HepG2 (cell line): Measurements from ENCODE around the gene GPC3. TPM values are rescaled to one million over a fixed set of nuclear protein-coding genes. Genes with fewer than 3 reads are reported as not detected.

Experiments used
- ATAC-seq: fragments of 200-7000 bp; cut with Tn5 transposase; 3 replicates; pipeline ENCODE4 v1.9.1; 2020; ENCODE audit warnings: mild to moderate bottlenecking, moderate library complexity
- BruUV-seq: library from RNA; stranded (reverse); fragments of 400-500 nt; replicated peaks from 2 replicates; lab custom pipeline; 2021; lab: Mats Ljungman, UMichigan
- CTCF ChIA-PET: fragments of 300-600 bp; formaldehyde crosslinking; extraction: SDS; loops from one replicate; lab custom pipeline; 2021; ENCODE audit warnings: low total read pairs, inconsistent platforms, low intra/inter-chr PET ratio; lab: Yijun Ruan, JAX
- POLR2A ChIA-PET: fragments of 350-600 bp; sonication (Branson Sonifier 250); formaldehyde crosslinking; loops from one replicate; lab custom pipeline; 2020; ENCODE audit warnings: antibody characterized with exemption, inconsistent platforms; lab: Yijun Ruan, JAX
- DNase-seq: peaks from one replicate; pipeline ENCODE4 v3.0.0-alpha.2; 2015; ENCODE audit warnings: low spot score
- FAIRE-seq: peaks from 3 replicates; lab custom pipeline; 2011; peaks lifted over from hg19 to GRCh38; lab: Jason Lieb, UNC
- H2AFZ ChIP-seq: one replicate; pipeline ENCODE4 v1.6.1; 2011; ENCODE audit warnings: low read length, inconsistent platforms
- H3K27ac ChIP-seq: fragments of 300-600 bp; 3 replicates; pipeline ENCODE4 v1.8.0; 2011; ENCODE audit warnings: mixed run types, mild to moderate bottlenecking, mixed read lengths, low read length, inconsistent platforms; ENCODE audit not compliant: insufficient read depth; ENCODE audit errors: extremely low read length
- H3K27me3 ChIP-seq, 2 experiments: fragments of 200-600 bp in 1 of 2; 2 replicates in 1 of 2; 3 replicates in 1 of 2; pipeline versions ENCODE4 v1.6.0 to v1.8.0; 2011; ENCODE audit warnings: low read length in 2 of 2, mild to moderate bottlenecking in 2 of 2, moderate library complexity in 2 of 2, inconsistent platforms in 1 of 2; ENCODE audit not compliant: insufficient read depth in 2 of 2, control insufficient read depth in 1 of 2
- H3K36me3 ChIP-seq, 2 experiments: fragments of 200-600 bp in 1 of 2; replicated peaks in 1 of 2; 2 replicates in 1 of 2; 3 replicates in 1 of 2; pipeline versions ENCODE4 v1.5.1 to v1.8.0; 2011; ENCODE audit warnings: low read length in 2 of 2, inconsistent platforms in 1 of 2; ENCODE audit not compliant: insufficient read depth in 2 of 2, control insufficient read depth in 1 of 2
- H3K4me1 ChIP-seq: 2 replicates; pipeline ENCODE4 v1.5.1; 2012; ENCODE audit warnings: low read length, inconsistent platforms; ENCODE audit not compliant: insufficient read depth
- H3K4me2 ChIP-seq: 2 replicates; pipeline ENCODE4 v1.6.0; 2011; ENCODE audit warnings: low read depth, low read length, inconsistent platforms
- H3K4me3 ChIP-seq, 3 experiments: fragments of 200-600 bp in 1 of 3; sonication (generic), shearing (Covaris generic) in 1 of 3; replicated peaks in 1 of 3; 2 replicates each; pipeline ENCODE4 v1.5.1; 2011 to 2016; ENCODE audit warnings: low read length in 3 of 3, inconsistent platforms in 2 of 3, low read depth in 2 of 3, mild to moderate bottlenecking in 2 of 3, control low read depth in 1 of 3, mixed read lengths in 1 of 3; ENCODE audit not compliant: insufficient read depth in 1 of 3
- H3K79me2 ChIP-seq: one replicate; pipeline ENCODE4 v1.6.1; 2011; ENCODE audit warnings: low read length, inconsistent platforms; ENCODE audit not compliant: insufficient read depth
- H3K9ac ChIP-seq: 2 replicates; pipeline ENCODE4 v1.6.0; 2011; ENCODE audit warnings: mild to moderate bottlenecking, low read depth, low read length, inconsistent platforms; ENCODE audit not compliant: insufficient read depth
- H3K9me3 ChIP-seq: 2 replicates; pipeline ENCODE4 v1.5.1; 2012; ENCODE audit warnings: mild to moderate bottlenecking, low read length
- H4K20me1 ChIP-seq: 2 replicates; pipeline ENCODE4 v1.6.0; 2011; ENCODE audit warnings: inconsistent platforms, mild to moderate bottlenecking, low read length, moderate library complexity; ENCODE audit not compliant: insufficient read depth
- GTF2F1 ChIP-seq: fragments of 150-350 bp; IDR thresholded peaks from 2 replicates; pipeline ENCODE4 v1.6.1; 2014; ENCODE audit warnings: low read length
- HNF4A ChIP-seq: sonication (generic); formaldehyde crosslinking; IDR thresholded peaks from 2 replicates; pipeline ENCODE4 v1.4.0; 2020; ENCODE audit warnings: missing genetic modification reagents
- MAFK ChIP-seq, 2 experiments: IDR thresholded peaks in 1 of 2; conservative IDR thresholded peaks in 1 of 2; 2 replicates each; pipeline ENCODE4 v1.6.1; 2011; ENCODE audit warnings: improper control_type of control experiment in 2 of 2, low read length in 2 of 2
- PRDM10 ChIP-seq: sonication (generic); formaldehyde crosslinking; IDR thresholded peaks from 2 replicates; pipeline ENCODE4 v1.4.0; 2020; ENCODE audit warnings: low read depth, missing genetic modification reagents
- RBM22 ChIP-seq: fragments of 200-400 bp; formaldehyde crosslinking; optimal IDR thresholded peaks from 2 replicates; pipeline ENCODE3; 2017; ENCODE audit warnings: mild to moderate bottlenecking, low read length, moderate library complexity
- ZKSCAN8 ChIP-seq: IDR thresholded peaks from 2 replicates; pipeline ENCODE4 v1.6.1; 2016; ENCODE audit warnings: borderline replicate concordance, missing genetic modification reagents, missing compliant biosample characterization
- ZMAT3 ChIP-seq: sonication (generic); formaldehyde crosslinking; conservative IDR thresholded peaks from 2 replicates; pipeline ENCODE4 v1.7.0; 2021; ENCODE audit warnings: missing genetic modification reagents
- ZNF878 ChIP-seq: sonication (generic); formaldehyde crosslinking; IDR thresholded peaks from 2 replicates; pipeline ENCODE4 v1.8.1; 2023; ENCODE audit warnings: mild to moderate bottlenecking, missing genetic modification reagents, moderate library complexity
- WGBS: methylation state at CpG from one replicate; pipeline ENCODE4 v1.1.6; 2017; ENCODE audit warnings: low lambda C conversion rate; 5-methylcytosine and 5-hydroxymethylcytosine counted together
- in situ Hi-C: cut with HindIII; loops from 2 replicates; pipeline ENCODE4 v1.10.0; 2017; ENCODE audit warnings: low pct_unique_long_range_greater_than_20kb; ENCODE audit not compliant: extremely low pct_ligation_motif_present
- intact Hi-C: fragments of 100-400 bp; cut with micrococcal nuclease; formaldehyde crosslinking; loops from one replicate; pipeline ENCODE4 v1.10.0; 2022; ENCODE audit not compliant: unreplicated experiment
- polyA plus RNA-seq, 8 experiments: library from polyadenylated mRNA; depleted of rRNA in 3 of 8; stranded (reverse) in 7 of 8; unstranded in 1 of 8; fragments of >200 nt; fragmentation: Illumina TruSeq in 4 of 8; extraction: Trizol in 4 of 8; gene quantifications; 2 replicates each; pipeline versions ENCODE4 v1.2.1 to v1.2.3, GENCODE V29; 2011 to 2016; ENCODE audit warnings: low read depth in 4 of 8, missing spikeins in 1 of 8, mixed read lengths in 1 of 8; ENCODE audit not compliant: insufficient read depth in 1 of 8
- total RNA-seq, 5 experiments: library from RNA; depleted of rRNA; stranded (reverse); fragments of >200 nt; fragmentation: Illumina TruSeq; extraction: Trizol; gene quantifications; 2 replicates each; pipeline ENCODE4 v1.2.3, GENCODE V29; 2016; ENCODE audit warnings: low read depth in 1 of 5

Gene GPC3
- total and polyA plus RNA-seq, 2 of the 13 experiments (the other 11 are each of a cell fraction or from before 2014, with no cell fraction given) = 1,799 to 3,263 TPM

- TF ChIP-seq ZKSCAN8 = no peak
Observed at GRCh38 chrX:133868250-133868649, 117.1 kb downstream of the GPC3 start (continued).

GRCh38 chrX:133865761-133866471 is 119.5 kb downstream of the GPC3 start:
- no TSS peak for BruUV-seq
- Histone ChIP-seq H2AFZ (no peak overlapping the region), H3K27ac (no peak overlapping the region), H3K9ac (no peak overlapping the region), H4K20me1 (peaks cover 86% of the 10 kb centered on the region), H3K79me2 (peaks cover 60% of the 10 kb centered on the region), H3K36me3 (peaks cover 3 to 38% of the 10 kb centered on the region in 2 experiments), H3K27me3 (no peaks in the 10 kb centered on the region), H3K4me1 (peaks cover 11% of the 10 kb centered on the region; the same call in 1 of the 2 replicates), H3K9me3 (no peaks in the 10 kb centered on the region), H3K4me2 (no peak overlapping the region), H3K4me3 (no peak overlapping the region)
- TF ChIP-seq MAFK (conservative IDR thresholded peaks at IDR 0.05 in 1 of 2, IDR thresholded peaks at IDR 0.05 in 1 of 2; ENCODE audit: low read length in 2 of 2) = no peak
- no peak for TF ChIP-seq GTF2F1
- TF ChIP-seq ZMAT3 (CRISPR knock-in tag) = no peak
- TF ChIP-seq RBM22 = peak; percentile 76
- TF ChIP-seq ZNF878 (CRISPR knock-in tag) = no peak
- TF ChIP-seq HNF4A = no peak
- no peak for TF ChIP-seq PRDM10 (CRISPR knock-in tag)
- POLR2A ChIA-PET = no interaction called here
- WGBS = 86% methylated on average over 3 of the region's 3 CpGs
- in situ Hi-C loops = no loop called here
- CTCF ChIA-PET = no interaction called here
- no peak for ATAC-seq
- no peak for DNase-seq
- intact Hi-C loops = no loop called here
- no peak for FAIRE-seq
